GM18498 (cell line): ENCODE results near the gene GPR61.

Experiments used
- ATAC-seq: cut with Tn5 transposase; IDR thresholded peaks from one replicate; pipeline ENCODE4 v1.9.1; 2021; ENCODE audit warnings: mild to moderate bottlenecking, moderate library complexity; ENCODE audit not compliant: unreplicated experiment

GPR61 gene, protein sequence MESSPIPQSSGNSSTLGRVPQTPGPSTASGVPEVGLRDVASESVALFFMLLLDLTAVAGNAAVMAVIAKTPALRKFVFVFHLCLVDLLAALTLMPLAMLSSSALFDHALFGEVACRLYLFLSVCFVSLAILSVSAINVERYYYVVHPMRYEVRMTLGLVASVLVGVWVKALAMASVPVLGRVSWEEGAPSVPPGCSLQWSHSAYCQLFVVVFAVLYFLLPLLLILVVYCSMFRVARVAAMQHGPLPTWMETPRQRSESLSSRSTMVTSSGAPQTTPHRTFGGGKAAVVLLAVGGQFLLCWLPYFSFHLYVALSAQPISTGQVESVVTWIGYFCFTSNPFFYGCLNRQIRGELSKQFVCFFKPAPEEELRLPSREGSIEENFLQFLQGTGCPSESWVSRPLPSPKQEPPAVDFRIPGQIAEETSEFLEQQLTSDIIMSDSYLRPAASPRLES

DNA sequence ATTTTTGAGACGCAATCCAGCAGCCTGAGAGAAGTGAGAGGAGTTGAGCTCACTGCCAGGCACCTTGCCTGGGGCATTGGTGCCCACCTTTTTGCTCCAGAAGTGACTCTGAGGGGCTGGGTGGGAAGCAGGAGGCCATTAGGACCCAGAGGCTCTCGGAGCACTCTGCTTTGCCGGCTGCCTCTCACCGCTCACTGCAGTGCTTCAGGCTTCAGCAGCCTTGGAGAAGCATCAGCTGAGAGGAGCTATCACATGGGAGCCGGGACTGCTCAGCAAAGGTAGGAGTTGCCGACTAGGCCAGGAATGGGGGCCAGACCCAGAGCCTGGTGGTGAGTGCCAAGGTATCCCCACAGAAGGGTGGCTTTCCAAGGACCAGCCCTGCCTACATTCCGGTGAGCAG lies at the start of gene GPR61:
Gene GPR61 (plus strand): TSS at position 197 of the 400 bp plus-strand sequence. CDS start 3,151 bp downstream, outside the sequence.
- ATAC-seq = no peak

DNA sequence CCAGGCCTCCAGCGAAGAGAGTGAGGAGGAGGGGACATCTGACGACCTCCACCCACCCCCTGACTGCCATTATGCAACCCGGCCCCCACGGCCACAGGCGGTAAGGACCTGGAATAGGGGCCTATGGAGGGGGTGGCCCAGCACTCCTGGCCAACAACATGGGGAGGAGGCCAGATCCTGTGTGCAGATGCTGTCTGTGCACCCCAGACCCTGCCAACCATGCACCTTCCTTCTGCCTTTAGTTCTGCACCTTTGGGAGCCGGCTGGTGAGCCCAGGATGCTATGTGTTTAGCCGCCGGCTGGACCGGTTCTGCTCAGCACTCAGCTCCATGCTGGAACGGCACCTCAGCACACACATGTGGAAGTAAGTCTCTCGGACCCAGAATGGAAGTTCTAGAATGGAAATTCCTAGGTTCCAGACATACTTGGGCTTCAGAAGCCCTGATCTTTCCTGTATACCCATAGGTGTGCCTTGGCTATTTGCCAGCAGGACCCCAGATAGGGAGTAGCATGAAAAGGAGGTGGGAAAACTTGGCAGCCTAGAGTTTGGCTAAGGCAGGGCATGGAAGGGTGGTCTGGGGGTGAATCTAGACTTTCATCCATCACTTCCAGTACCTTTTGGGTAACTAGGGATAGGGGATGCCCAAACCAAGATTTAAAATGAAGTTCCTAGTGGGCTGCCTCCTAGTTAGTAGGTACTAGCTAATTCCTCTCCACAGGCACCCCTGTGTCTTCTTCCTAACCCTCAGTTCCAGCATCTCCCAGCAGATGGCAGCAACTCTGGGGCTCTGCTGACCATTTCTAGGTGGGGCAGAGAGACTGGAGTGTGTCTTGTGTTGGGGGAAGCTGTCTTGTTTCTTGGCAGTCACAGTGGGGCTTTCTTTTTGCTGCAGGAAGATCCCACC lies 49.4 kb upstream of the GPR61 start:
- peak; percentile 34 for ATAC-seq

DNA sequence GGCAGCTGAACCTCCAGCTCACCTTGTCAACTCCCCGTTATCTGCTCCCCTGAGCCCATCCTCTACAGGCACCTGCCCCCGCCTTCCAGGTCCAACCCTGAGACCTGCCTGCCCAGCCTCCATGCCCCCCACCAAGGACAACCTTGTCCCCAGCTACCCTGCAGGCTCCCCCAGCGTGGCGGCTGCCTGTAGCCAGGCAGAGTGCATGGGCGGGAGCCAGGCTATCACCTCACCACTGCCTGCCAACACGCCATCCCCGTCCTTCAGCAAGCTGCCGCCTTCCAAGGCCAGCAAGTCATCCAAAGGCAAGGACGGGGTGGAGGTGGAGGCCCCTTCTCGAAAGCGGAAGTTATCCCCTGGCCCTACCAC lies 48.8 kb upstream of the GPR61 start:
- ATAC-seq = no peak

DNA sequence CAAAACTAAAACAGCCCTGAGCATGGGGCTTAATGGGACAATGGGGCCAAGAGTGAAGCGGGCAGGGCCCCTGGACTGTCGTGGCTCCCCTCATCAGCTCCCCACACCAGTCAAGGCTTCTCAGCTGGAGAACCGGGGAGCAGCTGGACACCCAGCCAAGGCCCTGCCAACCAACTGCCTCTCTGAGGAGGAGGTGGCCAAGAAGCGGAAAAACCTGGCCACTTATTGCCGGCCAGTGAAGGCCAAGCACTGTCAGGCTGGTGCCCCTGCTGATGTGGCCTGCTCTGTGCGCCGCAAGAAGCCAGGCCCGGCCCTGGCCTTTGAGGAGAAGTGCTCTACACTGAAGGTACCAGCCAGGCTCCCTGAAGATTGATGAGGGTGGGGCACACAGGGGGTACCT lies 48.3 kb upstream of the GPR61 start:
- no peak for ATAC-seq

DNA sequence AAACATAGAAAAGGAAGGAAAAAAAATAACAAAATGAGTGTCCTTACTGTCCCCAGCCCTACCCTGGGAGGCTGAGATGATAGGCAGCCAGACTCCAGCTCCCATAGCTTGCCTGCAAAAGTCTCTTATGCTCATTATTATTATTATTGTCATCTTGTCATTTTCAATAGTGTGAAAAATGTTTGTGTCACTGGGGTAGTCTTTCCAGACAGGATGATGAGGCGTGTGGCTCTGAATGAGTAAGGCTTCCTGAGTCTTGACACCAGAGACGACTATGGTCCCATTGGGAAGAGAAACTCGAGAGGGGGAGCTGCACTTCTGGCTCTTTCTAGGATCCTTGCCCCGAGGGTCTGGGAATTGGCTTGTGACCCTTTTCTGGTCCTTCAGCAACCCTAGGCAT lies 46.9 kb upstream of the GPR61 start:
- no peak for ATAC-seq

DNA sequence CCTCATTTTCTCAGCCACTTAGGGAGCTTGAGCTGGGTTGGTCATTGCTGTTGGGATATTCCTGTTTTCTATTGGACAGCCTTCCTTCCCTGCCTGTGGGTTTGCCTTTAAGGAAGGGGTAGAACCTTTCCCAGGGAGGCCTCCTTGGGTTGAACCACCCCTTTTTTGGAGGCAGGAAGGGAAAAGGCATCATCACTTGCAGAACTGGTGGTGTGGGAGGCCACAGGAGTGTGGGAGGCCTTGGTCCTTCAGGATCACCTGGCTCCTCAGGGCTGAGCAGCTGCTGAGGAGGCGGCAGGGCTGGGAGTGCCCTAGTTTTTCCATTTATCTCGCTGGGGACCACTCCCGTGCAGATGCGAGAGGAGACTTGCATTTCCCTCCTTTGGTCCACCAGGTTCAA lies 46.4 kb upstream of the GPR61 start:
- no peak for ATAC-seq

DNA sequence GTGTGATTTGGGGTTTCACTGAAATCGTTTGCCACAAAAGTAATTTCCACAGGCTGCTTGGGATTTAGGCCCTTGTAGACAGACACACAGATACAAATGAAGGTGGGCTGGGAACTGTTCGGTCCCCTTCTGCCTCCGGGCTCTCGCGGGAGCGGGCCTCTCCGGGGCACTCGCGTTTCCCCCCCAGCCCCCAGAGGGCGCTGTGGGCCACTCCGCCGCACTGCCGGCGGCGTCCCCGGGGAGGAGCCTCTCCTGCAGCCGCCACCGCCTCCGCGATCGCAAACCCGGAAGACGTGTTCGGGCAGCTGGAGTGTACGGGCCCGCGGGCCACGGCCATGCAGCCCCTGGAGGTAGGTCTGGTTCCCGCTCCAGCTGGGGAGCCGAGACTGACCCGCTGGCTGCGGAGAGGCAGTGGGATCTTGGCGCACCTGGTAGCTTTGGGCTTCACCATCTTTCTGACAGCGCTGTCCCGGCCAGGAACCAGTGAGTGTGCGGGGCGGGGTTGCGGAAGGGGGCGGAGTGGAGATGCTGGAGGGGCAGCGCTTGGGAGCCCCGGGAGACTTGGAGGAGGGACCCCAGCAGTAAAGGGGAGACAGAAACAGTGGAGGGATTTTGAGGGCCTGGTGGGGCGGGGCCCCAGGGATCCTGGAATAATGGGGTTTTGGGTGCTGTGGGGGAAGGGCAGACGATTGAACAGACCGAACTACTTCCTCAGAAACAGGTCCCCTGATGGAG lies 45.7 kb upstream of the GPR61 start, which contains the start of gene CYB561D1:
Gene CYB561D1 (plus strand): TSS at position 290 of the 735 bp plus-strand sequence. CDS start 46 bp downstream, at position 336.
- peak; percentile 86 for ATAC-seq

DNA sequence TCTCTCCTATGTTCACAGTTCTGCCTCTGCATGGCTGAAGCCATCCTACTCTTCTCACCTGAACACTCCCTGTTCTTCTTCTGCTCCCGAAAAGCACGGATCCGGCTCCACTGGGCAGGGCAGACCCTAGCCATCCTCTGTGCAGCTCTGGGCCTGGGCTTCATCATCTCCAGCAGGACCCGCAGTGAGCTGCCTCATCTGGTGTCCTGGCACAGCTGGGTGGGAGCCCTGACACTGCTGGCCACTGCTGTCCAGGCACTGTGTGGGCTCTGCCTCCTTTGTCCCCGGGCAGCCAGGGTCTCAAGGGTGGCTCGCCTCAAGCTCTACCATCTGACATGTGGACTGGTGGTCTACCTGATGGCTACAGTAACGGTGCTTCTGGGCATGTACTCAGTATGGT lies 43.9 kb upstream of the GPR61 start:
- ATAC-seq = no peak

DNA sequence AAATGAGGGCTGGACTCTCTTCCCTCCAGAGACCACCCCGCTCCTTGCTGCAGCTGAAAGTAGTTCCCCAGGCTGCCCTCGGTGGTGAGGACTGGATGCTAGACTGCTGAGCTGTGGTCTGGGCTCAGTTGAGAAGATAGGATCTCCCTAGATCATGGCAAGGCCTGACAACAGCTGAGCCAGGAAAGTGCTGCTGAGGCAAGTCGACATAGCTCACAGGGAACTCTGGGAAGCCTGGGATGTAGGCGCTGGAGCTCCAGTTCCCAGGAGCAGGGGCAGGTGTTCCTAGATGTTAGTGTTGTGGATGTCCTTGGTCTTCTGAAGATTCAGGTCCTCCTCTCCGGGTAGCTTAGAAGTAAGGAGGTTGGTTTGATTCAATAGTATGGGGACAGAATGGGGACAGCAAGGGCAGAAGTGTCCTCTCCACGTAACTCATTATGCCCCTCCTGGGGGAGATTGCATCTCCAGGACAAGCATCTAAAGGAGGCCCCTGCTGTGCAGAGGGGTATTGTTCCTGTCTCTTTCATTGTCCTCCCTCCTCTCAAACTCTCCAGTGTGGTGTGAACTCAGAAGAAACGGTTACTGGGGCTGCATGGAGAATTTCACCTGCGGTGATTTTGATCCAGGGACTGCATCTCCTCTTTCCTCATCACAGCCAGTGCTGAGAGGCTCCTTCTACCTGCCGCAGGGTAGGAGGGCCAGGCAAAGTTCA lies 42.1 kb upstream of the GPR61 start:
- no peak for ATAC-seq

DNA sequence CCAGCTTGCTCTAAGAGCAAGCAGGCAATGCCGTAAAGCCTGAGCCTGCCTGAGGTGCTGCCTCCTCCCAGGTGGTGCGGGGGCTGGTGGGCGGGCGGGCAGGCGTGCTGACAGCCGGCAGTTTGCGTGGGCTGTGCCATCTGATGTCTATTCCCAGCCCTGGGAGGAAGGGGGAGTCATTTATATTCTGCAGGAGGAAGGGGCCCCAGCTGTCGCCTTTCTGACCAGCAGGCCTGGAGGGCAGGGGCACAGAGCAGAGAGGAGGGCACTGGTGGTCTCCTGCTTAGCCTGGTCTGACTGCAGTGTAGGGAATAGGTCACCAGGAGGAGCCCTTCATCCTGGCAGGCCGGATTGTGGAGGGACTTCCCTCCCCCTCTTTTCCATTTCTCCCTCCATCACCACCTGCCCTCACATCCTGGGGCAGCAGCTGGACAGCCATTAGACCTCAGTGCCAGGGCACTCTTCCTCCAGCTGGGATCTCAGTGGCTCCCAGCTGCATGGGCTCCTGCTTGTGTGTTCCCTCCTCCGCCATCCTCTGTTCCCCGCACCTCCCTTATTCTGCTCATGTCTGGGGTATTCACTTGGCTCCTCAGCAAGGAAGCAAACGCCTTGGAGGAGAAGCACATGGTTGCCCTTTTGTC lies 41.4 kb upstream of the GPR61 start:
- no peak for ATAC-seq

DNA sequence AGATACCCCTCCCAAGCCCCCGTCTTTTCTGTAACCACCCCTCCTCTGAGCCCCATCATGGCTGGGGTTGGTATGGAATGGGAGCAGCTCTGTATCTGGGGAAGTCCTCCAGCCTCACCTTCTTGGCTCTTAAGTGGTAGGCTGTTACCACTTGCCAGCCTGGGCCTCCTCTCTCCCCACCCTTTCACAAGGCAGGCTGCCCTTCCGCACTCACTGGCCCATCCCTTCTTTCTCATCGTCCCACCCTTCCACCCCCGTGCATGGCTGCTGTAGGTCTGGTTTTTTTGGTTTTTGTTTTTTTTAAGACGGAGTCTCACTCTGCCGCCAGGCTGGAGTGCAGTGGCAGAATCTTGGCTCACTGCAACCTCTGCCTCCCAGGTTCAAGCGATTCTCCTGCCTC lies 40.6 kb upstream of the GPR61 start:
- no peak for ATAC-seq

DNA sequence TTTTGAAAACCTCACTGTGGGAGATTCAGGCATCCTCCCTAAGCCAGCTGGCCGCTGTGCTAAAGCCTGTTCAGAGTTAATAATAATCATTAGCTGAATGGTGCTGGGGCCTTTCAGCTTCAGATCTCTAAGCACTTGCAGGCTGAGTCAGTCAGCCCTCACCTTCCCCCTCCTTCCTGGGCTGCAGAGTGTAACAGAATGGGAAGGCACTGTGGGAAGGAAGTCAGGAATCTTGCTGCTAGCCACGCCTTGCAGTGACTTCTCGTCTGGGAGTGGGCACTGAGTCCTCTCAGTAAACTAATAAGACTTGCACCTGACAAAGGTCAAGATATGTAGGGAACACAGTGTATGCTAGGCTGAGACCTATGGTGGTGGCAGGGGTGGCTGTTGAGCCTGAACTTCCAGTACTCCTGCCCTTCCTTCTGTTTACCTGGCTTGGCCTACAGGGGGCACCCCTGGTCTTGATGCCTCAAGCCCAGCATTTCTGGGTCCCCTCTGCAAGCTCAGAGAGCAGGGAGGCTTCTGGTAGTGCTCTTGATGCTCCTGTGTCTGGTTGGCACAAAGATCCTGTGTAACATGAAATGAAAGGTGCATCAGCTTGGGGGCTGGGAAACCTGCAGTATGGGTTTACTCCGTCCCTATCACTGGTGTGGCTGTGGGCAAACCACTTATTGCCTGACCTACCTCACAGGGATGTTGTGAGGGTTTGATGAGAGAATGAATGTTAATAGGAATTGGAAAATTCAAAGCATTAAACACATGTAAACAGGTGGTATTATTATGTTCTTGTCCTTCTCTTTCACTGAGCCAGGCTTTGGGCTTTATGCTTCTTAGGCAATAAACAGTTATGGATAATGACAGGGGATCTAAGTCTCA lies 39.8 kb upstream of the GPR61 start:
- ATAC-seq = no peak

DNA sequence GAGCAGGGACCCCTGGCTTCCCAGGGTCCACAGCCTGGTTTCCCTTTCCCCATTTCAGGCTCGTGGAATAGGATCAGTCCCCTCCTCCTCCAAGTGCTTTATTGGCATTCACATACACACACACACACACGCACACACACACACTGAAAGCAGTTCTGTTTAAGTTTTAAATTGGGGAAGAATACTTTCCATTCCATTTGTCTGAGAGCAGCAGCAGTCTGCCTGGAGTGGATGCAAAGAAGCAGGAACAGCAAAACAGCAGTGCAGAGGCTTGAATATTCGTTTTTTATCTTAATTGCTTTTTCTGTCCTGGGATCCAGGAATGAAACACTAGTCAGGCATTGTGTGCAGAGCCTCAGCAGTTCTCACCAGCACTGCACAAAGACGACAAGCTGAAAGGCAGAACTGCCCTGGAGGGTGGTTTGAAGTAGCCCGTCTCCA lies 38.7 kb upstream of the GPR61 start:
- no peak for ATAC-seq

DNA sequence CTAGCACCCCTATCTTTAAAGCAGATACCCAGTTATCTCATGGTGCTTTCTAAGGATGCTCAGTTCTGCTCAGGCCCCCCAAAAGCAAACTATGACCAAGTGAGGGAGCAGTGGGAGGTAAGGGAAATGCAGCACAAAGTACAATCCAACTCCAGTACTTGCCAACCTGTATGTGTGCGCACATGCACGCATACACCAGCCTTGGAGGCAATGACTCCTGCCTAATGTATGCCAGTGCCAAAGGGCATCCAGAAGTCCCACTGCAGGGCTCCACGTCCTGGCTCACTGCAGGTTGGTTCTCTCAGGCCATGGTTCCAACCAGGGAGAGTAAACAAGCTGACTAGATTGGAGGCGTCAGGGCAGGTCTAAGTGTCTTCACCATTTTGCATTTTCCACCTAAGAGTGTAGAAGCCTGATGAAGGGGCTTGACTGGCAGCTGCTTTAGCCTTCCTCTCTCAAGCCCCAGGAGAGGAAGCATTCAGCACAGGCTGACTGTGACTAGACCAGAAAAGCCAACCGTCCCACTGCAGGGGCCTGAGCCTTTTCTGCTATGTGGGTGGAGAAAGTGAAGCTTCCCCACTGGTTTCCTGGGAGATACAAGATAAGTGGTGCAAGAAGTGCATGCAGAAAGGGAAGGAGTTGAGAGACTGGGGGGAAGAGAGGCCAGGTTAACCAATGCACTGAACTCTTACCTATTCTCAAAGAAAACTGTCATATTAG lies 37.9 kb upstream of the GPR61 start:
- ATAC-seq = no peak

DNA sequence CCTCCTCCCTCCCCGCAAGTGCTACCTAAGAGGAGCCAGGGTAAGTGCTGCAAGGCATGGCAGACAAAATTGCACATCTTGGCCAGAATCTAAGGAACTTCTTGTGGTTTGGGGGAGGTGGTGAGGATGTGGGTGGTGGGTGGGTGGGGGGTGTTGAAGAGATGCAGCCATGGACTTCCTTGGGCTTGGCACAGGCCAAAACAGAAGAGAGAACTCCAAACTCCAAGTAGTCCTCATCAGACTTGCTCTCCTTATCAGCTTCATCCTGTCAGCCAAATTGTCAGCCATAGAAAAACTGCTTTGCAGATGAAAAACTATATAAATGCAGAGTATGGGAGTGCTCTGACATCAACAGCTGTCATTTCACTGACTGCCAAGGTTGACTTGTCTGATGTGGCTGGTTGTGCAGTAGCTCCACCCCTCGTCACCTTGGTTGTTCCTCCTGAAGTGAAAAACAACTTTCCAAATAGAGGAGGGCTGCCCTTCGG lies 37.3 kb upstream of the GPR61 start:
- ATAC-seq = no peak

DNA sequence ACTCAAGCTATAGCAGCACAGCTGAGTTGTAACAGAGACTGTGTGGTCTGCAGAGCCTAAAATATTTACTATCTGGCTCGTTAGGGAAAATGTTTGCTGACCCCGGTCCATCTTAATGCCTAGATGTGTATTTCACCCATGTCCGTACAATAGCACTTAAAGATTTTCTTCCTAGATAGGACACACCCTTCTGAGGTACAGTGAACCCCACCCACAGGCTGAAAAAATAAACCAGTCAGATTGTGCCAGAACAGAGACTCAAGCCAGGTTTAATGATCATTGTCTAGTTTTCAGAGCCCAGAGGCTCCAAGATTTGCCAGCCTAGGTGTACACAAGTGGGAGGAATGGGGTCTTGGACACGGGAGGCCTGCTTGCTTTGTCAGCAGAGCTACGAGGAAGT lies 35.7 kb upstream of the GPR61 start:
- no peak for ATAC-seq

DNA sequence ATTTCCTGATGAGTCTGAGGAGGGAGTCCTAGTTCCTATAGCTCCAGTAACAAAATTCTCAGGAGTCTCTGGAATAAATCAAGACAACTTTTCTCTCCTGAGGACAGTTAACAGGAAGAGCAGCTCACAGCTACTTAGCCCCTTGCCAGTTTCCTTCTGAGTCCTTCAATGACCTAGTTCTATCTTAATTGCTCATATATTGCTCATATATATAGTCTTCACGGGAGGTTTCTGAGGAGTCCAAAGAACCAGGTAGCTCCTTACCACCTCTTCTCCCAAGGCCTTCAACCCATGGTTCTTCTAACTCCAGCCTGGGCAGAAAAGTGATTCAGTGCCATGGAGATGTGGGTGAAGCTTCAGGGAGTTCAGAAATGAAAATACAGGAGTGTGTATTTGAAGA lies 34.7 kb upstream of the GPR61 start:
- no peak for ATAC-seq
